ENCODE measurements around the gene PANX1. TPM values are rescaled to one million over a fixed set of nuclear protein-coding genes. Genes with fewer than 3 reads are reported as not detected.

The PANX1 gene
- total RNA-seq, 6 experiments from 2014 or later = 9.3 to 20.4 (median 13.7) TPM

DNA sequence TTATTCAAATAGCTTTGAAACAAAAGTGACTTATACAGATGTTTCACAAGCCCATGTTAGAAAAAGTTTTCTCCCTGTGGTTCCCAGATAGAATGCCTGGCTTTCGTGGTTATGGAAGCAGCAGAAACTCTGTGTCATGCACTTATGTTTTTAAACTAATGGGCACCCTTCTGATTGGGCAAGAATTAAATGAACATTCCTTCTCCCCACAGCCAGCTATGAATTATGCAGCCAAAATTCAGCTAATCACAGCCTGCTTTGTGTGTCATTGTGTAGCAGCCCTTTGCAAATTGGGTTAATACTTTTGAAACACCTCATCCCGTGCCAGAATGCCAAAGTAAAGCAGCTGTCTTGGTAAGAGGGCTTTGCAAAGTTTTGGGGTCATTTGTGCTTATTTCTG is 46.9 kb downstream of the PANX1 start:
- TF ChIP-seq CTCF (IDR thresholded peaks at IDR 0.05) (no peak), POLR2A (IDR thresholded peaks at IDR 0.05) (no peak)
- Histone ChIP-seq H3K4me3 (no peak overlapping the region), H3K4me1 (no peaks in the 10 kb centered on the region), H3K27ac (no peak overlapping the region), H3K27me3 (no peaks in the 10 kb centered on the region), H3K9me3 (no peaks in the 10 kb centered on the region), H3K36me3 (no peaks in the 10 kb centered on the region)
- WGBS (ENCODE audit: insufficient coverage, low coverage, low lambda C conversion rate, missing lambda C conversion rate) = 71% methylated on average over 2 of the region's 2 CpGs
- intact Hi-C loops (cut with DNase I) = no loop called here
- no peak for DNase-seq
- ATAC-seq = no peak

DNA sequence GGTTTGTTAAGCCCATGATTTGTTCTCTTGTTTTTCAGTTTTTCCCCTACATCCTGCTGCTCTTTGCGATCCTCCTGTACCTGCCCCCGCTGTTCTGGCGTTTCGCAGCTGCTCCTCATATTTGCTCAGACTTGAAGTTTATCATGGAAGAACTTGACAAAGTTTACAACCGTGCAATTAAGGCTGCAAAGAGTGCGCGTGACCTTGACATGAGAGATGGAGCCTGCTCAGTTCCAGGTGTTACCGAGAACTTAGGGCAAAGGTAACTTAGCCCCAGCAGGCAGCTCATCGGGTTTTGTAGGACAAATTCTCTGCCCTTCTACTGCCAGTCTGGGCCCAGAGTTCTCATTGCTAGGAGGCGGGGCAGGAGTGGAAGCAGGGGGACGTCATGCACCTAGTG is 49.7 kb downstream of the PANX1 start:
- WGBS (ENCODE audit: insufficient coverage, low coverage, low lambda C conversion rate, missing lambda C conversion rate) = 96% methylated on average over 7 of the region's 11 CpGs
- no peak for TF ChIP-seq POLR2A (IDR thresholded peaks at IDR 0.05)
- no peak for TF ChIP-seq CTCF (IDR thresholded peaks at IDR 0.05)
- Histone ChIP-seq H3K9me3 (no peaks in the 10 kb centered on the region), H3K4me3 (no peak overlapping the region), H3K27me3 (no peaks in the 10 kb centered on the region), H3K27ac (no peak overlapping the region), H3K36me3 (peaks cover 0 to 8% (median 5%) of the 10 kb centered on the region in 4 donors), H3K4me1 (no peaks in the 10 kb centered on the region)
- intact Hi-C loops (cut with DNase I) = no loop called here
- ATAC-seq = no peak
- DNase-seq = no peak

DNA sequence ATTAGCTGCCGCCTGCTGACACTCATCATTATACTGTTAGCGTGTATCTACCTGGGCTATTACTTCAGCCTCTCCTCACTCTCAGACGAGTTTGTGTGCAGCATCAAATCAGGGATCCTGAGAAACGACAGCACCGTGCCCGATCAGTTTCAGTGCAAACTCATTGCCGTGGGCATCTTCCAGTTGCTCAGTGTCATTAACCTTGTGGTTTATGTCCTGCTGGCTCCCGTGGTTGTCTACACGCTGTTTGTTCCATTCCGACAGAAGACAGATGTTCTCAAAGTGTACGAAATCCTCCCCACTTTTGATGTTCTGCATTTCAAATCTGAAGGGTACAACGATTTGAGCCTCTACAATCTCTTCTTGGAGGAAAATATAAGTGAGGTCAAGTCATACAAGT is 51.1 kb downstream of the PANX1 start:
- TF ChIP-seq CTCF (IDR thresholded peaks at IDR 0.05) (no peak), POLR2A (IDR thresholded peaks at IDR 0.05) (no peak)
- Histone ChIP-seq H3K9me3 (no peaks in the 10 kb centered on the region), H3K36me3 (peaks cover 0 to 8% (median 5%) of the 10 kb centered on the region in 4 donors), H3K4me3 (no peak overlapping the region), H3K4me1 (no peaks in the 10 kb centered on the region), H3K27ac (no peak overlapping the region), H3K27me3 (no peaks in the 10 kb centered on the region)
- ATAC-seq (no peak), DNase-seq (no peak)
- 97% methylated on average over 11 of the region's 12 CpGs for WGBS (ENCODE audit: insufficient coverage, low coverage, low lambda C conversion rate, missing lambda C conversion rate)
- intact Hi-C loops (cut with DNase I) = no loop called here

- no peak for DNase-seq
- intact Hi-C loops (cut with DNase I) = no loop called here
Observed at GRCh38 chr11:94181526-94181925, 52.9 kb downstream of the PANX1 start.

More at GRCh38 chr11:94181526-94181925, 52.9 kb downstream of the PANX1 start:
- no peaks in the 10 kb centered on the region for H3K27me3 ChIP-seq
- TF ChIP-seq CTCF (IDR thresholded peaks at IDR 0.05) (no peak), POLR2A (IDR thresholded peaks at IDR 0.05) (no peak)
- peaks cover 0 to 8% (median 5%) of the 10 kb centered on the region in 4 donors for H3K36me3 ChIP-seq
- H3K9me3 ChIP-seq = no peaks in the 10 kb centered on the region
- 82% methylated on average over 5 of the region's 5 CpGs for WGBS (ENCODE audit: insufficient coverage, low coverage, low lambda C conversion rate, missing lambda C conversion rate)
- no peak overlapping the region for H3K4me3 ChIP-seq
- ATAC-seq = no peak
- H3K4me1 ChIP-seq = no peaks in the 10 kb centered on the region
- H3K27ac ChIP-seq = no peak overlapping the region

Data from right lobe of liver (tissue), 6 donors.